ENCODE measurements around the gene EIF3K. TPM values are rescaled to one million over a fixed set of nuclear protein-coding genes. Genes with fewer than 3 reads are reported as not detected.
A peak's percentile ranks its signal among the peaks of the same experiment; 100 is the strongest.

The EIF3K gene
- total RNA-seq, 2 donors from 2014 or later = 282 to 320 TPM

- peak overlapping the region; percentile 94 for H3K27ac Mint-ChIP-seq
- no peaks in the 10 kb centered on the region for H3K9me3 ChIP-seq (ENCODE audit: control insufficient read depth, low read length, poor library complexity, severe bottlenecking)
- peaks cover 48% of the 10 kb centered on the region for H3K4me1 Mint-ChIP-seq
- H3K36me3 Mint-ChIP-seq (ENCODE audit: low read depth) = no peaks in the 10 kb centered on the region
- ATAC-seq = no peak
- H3K4me3 Mint-ChIP-seq = peak overlapping the region; percentile 33
- H3K27me3 Mint-ChIP-seq = no peaks in the 10 kb centered on the region
- no peak for DNase-seq
Observed at GRCh38 chr19:38658462-38659306, 39.7 kb downstream of the EIF3K start.

- H3K9me3 ChIP-seq (ENCODE audit: control insufficient read depth, low read length, poor library complexity, severe bottlenecking) = no peaks in the 10 kb centered on the region
- peaks cover 45% of the 10 kb centered on the region for H3K4me1 Mint-ChIP-seq
- ATAC-seq (no peak), DNase-seq (no peak)
- H3K27ac Mint-ChIP-seq = no peak overlapping the region
- H3K27me3 Mint-ChIP-seq = no peaks in the 10 kb centered on the region
- no peak overlapping the region for H3K4me3 Mint-ChIP-seq
- no peaks in the 10 kb centered on the region for H3K36me3 Mint-ChIP-seq (ENCODE audit: low read depth)
Observed at GRCh38 chr19:38660724-38661123, 41.7 kb downstream of the EIF3K start.

- no peaks in the 10 kb centered on the region for H3K9me3 ChIP-seq (ENCODE audit: control insufficient read depth, low read length, poor library complexity, severe bottlenecking)
- no peak for DNase-seq
- H3K4me3 Mint-ChIP-seq = no peak overlapping the region
- peaks cover 45% of the 10 kb centered on the region for H3K4me1 Mint-ChIP-seq
- H3K27me3 Mint-ChIP-seq = no peaks in the 10 kb centered on the region
- no peak for ATAC-seq
- H3K36me3 Mint-ChIP-seq (ENCODE audit: low read depth) = no peaks in the 10 kb centered on the region
- no peak overlapping the region for H3K27ac Mint-ChIP-seq
Observed at GRCh38 chr19:38661136-38661535, 42.1 kb downstream of the EIF3K start.

DNA sequence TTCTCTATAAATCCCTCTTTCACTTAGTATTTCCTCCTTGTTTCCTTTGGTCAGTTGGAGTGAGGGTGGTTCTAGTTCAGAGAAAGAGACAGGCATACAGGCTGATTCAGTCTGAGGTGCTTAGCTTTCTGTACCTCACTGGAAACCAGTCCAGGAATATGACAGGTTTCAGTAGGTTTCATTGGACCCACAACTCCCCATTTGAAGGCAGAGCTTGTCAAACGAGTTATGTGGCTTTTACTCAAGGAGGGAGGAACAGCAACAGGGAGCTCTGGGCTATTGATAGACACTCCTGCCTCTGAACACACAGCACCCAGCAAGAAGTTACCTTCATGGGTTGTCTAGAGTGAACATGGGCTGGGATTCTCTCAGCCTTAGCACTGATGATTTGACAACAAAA is 43.0 kb downstream of the EIF3K start:
- no peak overlapping the region for H3K4me3 Mint-ChIP-seq

GRCh38 chr19:38662537-38663155 is 43.7 kb downstream of the EIF3K start:
- no peaks in the 10 kb centered on the region for H3K9me3 ChIP-seq (ENCODE audit: control insufficient read depth, low read length, poor library complexity, severe bottlenecking)
- DNase-seq (no peak), ATAC-seq (no peak)
- Mint-ChIP-seq H3K27me3 (no peaks in the 10 kb centered on the region), H3K27ac (peak overlapping the region; percentile 9), H3K4me3 (no peak overlapping the region), H3K4me1 (peaks cover 47% of the 10 kb centered on the region), H3K36me3 (ENCODE audit: low read depth) (peaks cover 2% of the 10 kb centered on the region)

More for the DNA sequence above, 43.0 kb downstream of the EIF3K start:
- peaks cover 45% of the 10 kb centered on the region for H3K4me1 Mint-ChIP-seq
- peak overlapping the region; percentile 9 for H3K27ac Mint-ChIP-seq
- peaks cover under 1% of the 10 kb centered on the region for H3K36me3 Mint-ChIP-seq (ENCODE audit: low read depth)
- ATAC-seq (no peak), DNase-seq (no peak)
- H3K27me3 Mint-ChIP-seq = no peaks in the 10 kb centered on the region
- H3K9me3 ChIP-seq (ENCODE audit: control insufficient read depth, low read length, poor library complexity, severe bottlenecking) = no peaks in the 10 kb centered on the region

GRCh38 chr19:38663156-38663651 is 44.2 kb downstream of the EIF3K start:
- DNase-seq (no peak), ATAC-seq (no peak)
- no peaks in the 10 kb centered on the region for H3K9me3 ChIP-seq (ENCODE audit: control insufficient read depth, low read length, poor library complexity, severe bottlenecking)
- Mint-ChIP-seq H3K4me3 (no peak overlapping the region), H3K36me3 (ENCODE audit: low read depth) (peaks cover 2% of the 10 kb centered on the region), H3K27ac (no peak overlapping the region), H3K27me3 (no peaks in the 10 kb centered on the region), H3K4me1 (peaks cover 47% of the 10 kb centered on the region)

GRCh38 chr19:38663957-38664502 is 45.0 kb downstream of the EIF3K start:
- H3K27me3 Mint-ChIP-seq = no peaks in the 10 kb centered on the region
- ATAC-seq = peak; percentile 53
- H3K4me3 Mint-ChIP-seq = no peak overlapping the region
- peaks cover 51% of the 10 kb centered on the region for H3K4me1 Mint-ChIP-seq
- H3K27ac Mint-ChIP-seq = peak overlapping the region; percentile 39
- H3K36me3 Mint-ChIP-seq (ENCODE audit: low read depth) = peaks cover 2% of the 10 kb centered on the region
- no peaks in the 10 kb centered on the region for H3K9me3 ChIP-seq (ENCODE audit: control insufficient read depth, low read length, poor library complexity, severe bottlenecking)
- DNase-seq = no peak

DNA sequence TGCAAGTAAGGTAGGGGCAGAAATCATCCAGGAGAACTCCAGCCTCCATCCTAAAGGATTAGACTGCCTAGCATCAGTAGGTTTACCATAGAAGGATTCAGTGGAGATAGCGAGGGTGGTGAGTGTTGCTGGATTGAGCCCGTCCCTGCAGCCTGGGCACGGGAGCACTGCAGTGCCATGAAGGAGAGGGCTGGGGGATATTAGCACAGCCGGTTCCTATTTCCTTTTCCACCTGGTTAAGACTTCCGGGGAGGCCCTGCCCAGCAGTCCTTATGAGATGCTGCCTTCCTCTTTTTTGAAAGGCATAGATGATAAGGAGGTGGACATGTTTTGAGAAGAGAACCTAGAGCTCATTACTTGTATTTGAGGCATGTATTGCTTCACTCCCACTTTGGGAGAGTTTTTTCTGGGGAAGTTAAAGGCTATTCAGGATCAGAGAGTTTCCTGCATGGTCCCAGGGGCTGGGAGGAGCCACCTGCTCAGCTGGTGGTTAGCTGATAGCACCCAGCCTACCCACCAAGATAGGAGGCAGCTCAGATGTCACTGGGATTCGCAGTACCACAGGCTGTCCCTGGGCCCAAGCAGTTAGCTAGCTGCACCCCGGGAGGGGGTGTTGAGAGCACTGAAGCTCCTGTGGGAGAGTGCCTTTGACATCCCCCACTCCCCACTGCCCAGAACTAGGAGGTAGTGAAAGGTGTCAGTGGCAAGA is 45.7 kb downstream of the EIF3K start:
- ATAC-seq = peak; percentile 12
- peak overlapping the region; percentile 39 for H3K27ac Mint-ChIP-seq
- no peaks in the 10 kb centered on the region for H3K27me3 Mint-ChIP-seq
- no peak for DNase-seq
- no peaks in the 10 kb centered on the region for H3K9me3 ChIP-seq (ENCODE audit: control insufficient read depth, low read length, poor library complexity, severe bottlenecking)
- H3K4me3 Mint-ChIP-seq = peak overlapping the region; percentile 21
- H3K36me3 Mint-ChIP-seq (ENCODE audit: low read depth) = peaks cover 2% of the 10 kb centered on the region
- peaks cover 57% of the 10 kb centered on the region for H3K4me1 Mint-ChIP-seq

DNA sequence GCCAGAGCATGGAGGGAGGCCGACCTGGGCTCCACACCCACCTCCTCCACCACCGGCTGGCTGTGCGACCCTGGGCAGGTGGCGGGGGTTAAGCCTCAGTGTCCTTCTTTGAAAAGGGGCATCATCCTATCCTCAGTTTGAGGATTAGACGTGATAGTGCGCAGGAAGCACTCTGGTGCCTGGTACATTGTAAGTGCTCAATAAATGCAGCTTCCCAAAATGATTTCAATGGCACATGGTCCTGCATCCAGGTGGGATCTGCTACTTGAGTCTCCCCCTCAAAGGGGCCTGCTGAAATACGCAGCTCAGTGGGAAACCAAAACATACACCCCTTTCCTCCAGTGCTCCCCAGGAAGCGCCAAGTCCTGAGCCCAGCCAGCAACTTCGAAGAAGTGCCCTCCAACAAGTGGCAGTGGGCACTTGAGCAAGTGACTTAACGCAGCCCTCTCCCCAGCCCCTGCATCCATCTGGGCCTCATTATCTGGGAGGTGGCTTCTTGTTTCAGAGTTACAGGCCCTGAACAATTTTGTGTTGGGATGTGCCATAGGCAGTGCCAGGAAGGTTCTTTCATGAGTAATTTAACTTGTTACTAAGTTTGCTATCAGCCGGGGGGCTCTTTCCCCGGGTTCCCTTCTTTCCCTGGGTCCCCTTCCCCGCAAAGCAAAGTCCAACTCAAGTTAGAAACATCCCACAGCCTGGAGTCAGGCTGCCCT is 46.4 kb downstream of the EIF3K start:
- Mint-ChIP-seq H3K27me3 (no peaks in the 10 kb centered on the region), H3K4me1 (peaks cover 64% of the 10 kb centered on the region), H3K4me3 (no peak overlapping the region), H3K27ac (peak overlapping the region; percentile 90), H3K36me3 (ENCODE audit: low read depth) (peaks cover 2% of the 10 kb centered on the region)
- ATAC-seq (no peak), DNase-seq (no peak)
- H3K9me3 ChIP-seq (ENCODE audit: control insufficient read depth, low read length, poor library complexity, severe bottlenecking) = no peaks in the 10 kb centered on the region

DNA sequence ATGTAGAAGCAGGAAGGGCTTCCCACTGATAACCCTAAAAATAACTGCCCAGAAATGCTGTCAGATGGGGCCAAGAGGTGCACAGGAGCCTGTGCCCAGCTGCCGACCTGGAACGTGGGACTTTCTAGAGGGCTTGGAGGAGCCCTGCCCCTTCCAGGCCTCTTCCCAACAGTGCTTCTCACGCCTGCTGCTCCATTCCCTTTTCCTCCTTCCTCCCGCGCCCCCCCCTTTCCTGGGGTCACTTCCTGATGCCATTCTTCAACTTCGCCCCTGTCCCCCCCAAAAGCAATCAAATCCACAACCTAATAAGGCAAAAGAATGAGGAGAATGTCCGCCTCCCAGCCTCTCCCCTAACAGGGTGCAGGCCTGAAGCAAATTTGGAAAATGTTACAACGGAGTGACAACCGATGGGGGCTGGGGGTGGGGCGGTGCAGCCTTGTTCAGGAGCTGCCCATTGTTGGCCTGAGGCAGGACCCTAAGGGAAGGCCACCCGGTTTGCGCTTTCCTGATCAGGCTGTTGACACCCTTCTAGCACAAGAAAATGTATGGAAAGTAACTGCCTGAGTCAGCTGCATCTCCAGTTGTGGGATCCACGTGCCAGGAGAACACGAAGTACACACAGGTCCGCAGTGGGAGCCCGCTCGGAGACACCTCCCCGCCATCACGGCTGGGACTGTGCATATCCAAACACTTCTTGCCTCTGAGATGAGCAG is 47.1 kb downstream of the EIF3K start:
- Mint-ChIP-seq H3K4me3 (peak overlapping the region; percentile 67), H3K4me1 (peaks cover 64% of the 10 kb centered on the region), H3K27ac (peak overlapping the region; percentile 90), H3K27me3 (no peaks in the 10 kb centered on the region), H3K36me3 (ENCODE audit: low read depth) (peaks cover 2% of the 10 kb centered on the region)
- DNase-seq (no peak), ATAC-seq (no peak)
- H3K9me3 ChIP-seq (ENCODE audit: control insufficient read depth, low read length, poor library complexity, severe bottlenecking) = no peaks in the 10 kb centered on the region

DNA sequence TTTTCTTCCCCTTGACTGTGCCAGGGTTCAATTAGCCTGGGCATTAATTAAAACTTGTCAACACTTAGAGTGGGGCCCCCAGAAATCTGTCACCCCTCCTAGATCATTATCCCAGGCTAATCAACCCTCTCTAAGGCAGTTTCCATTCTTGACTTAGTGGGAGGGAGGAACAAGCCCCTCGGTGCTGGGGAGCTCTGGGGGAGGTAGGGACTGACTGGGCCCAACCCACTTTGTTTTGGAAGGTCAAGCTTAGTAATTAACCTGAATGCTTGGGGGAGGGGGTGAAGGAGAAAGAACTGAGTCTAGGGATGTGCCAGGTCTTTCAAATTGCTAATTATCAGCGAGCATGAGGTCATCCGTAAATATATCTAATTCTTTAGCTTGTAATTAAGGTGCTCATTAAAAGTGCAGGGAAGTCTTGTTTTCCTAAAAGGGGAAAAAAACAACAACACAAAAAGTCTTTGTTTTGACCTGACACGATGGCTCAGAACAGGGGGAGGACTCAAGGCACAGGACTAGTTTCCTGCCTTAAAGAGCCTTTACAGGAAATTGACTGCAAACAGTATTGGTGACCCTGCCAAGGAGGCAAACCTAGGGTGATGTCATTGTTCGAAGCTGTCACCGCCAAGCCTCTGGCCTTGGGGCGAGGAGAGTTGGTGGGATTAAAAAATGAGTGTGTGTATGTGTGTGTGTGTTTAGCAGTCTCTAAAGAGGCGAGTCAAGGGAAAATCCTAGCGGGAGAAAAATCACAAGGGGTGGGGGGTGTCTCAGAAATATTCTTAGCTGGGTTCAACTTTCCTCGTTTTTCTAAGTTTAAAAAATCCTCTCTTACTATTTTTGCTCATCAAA is 47.9 kb downstream of the EIF3K start:
- Mint-ChIP-seq H3K27ac (peak overlapping the region; percentile 90), H3K36me3 (ENCODE audit: low read depth) (peaks cover 2% of the 10 kb centered on the region), H3K27me3 (no peaks in the 10 kb centered on the region), H3K4me1 (peaks cover 66% of the 10 kb centered on the region), H3K4me3 (peak overlapping the region; percentile 86)
- peak; percentile 70 for ATAC-seq
- no peaks in the 10 kb centered on the region for H3K9me3 ChIP-seq (ENCODE audit: control insufficient read depth, low read length, poor library complexity, severe bottlenecking)
- peak in 1 of 3 donors; percentile 30 for DNase-seq
